ENCODE measurements around the gene DEFB113. TPM values are rescaled to one million over a fixed set of nuclear protein-coding genes. Genes with fewer than 3 reads are reported as not detected.

DEFB113 gene, protein sequence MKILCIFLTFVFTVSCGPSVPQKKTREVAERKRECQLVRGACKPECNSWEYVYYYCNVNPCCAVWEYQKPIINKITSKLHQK
- not detected in 5 replicates for total RNA-seq (2022; extraction: Qiagen RNA extraction)

GRCh38 chr6:49969605-49970004 lies at the start of gene DEFB113:
DEFB113 (minus strand) TSS chr6:49969625; CDS start chr6:49969625, 0 bp downstream.

DNA sequence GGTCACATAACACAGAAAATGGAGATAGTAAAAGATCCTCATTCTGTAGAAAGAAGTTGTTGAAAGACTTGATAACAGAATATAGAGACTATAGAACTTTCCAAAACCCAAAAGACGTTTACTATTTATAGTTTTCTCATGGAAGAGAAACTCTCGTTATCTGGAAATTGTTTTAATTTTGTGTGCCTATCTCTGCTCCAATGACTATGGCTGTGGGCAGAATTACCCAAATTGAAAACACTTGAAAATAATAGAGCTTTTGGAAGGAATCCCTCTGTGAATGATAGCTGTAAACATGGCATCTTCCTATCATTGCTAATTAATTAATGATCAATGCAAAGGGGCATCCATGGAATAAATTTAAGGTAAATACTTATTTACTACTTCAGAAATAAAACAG lies 5.4 kb downstream of the DEFB113 start, which contains the start of gene DEFB114:
DEFB114 (minus strand) TSS at position 101 of the 400 bp plus-strand sequence; CDS start at position 42, 59 bp downstream.

Other genes with a start within 250 kb of the DEFB113 start
- not detected in 5 replicates for gene CRISP3, start 225.2 kb downstream of the DEFB113 start, total RNA-seq (2022; extraction: Qiagen RNA extraction)
- not detected in 5 replicates for gene PGK2, start 182.3 kb downstream of the DEFB113 start, total RNA-seq (2022; extraction: Qiagen RNA extraction)
- gene CRISP1, start 103.1 kb downstream of the DEFB113 start, total RNA-seq (2022; extraction: Qiagen RNA extraction) = not detected in 5 replicates
- gene DEFB114, start 5.5 kb downstream of the DEFB113 start, total RNA-seq (2022; extraction: Qiagen RNA extraction) = not detected in 5 replicates
- not detected in 5 replicates for gene DEFB110, start 52.4 kb upstream of the DEFB113 start, total RNA-seq (2022; extraction: Qiagen RNA extraction)
- gene DEFB112, start 80.3 kb upstream of the DEFB113 start, total RNA-seq (2022; extraction: Qiagen RNA extraction) = not detected in 5 replicates